Upper lobe of left lung (tissue), 4 donors: Measurements from ENCODE around the gene NBL1.

Experiments
- EP300 ChIP-seq, 4 donors: sonication (generic); formaldehyde crosslinking; IDR thresholded peaks; one replicate each; pipeline ENCODE4 v1.5.1; 2017; ENCODE audit warnings: antibody characterized with exemption in 4 of 4, control low read depth in 2 of 4
- POLR2A ChIP-seq, 4 donors: fragments of 450-650 bp; IDR thresholded peaks; one replicate each; pipeline ENCODE4 v1.5.1; 2016 to 2017; ENCODE audit warnings: antibody characterized with exemption in 4 of 4, mild to moderate bottlenecking in 2 of 4
- POLR2AphosphoS5 ChIP-seq, 2 donors: sonication (generic); formaldehyde crosslinking; IDR thresholded peaks; one replicate each; pipeline ENCODE4 v1.5.1; 2017; ENCODE audit warnings: antibody characterized with exemption in 2 of 2
- TF ChIP-seq, protein P1 (sequence below), 6 experiments: fragments of 450-650 bp in 4 of 6; fragments of 200-600 bp in 2 of 6; sonication (generic) in 2 of 6; IDR thresholded peaks; one replicate each; pipeline ENCODE4 v1.5.1; 2016 to 2019; ENCODE audit warnings: antibody characterized with exemption in 6 of 6

DNA sequence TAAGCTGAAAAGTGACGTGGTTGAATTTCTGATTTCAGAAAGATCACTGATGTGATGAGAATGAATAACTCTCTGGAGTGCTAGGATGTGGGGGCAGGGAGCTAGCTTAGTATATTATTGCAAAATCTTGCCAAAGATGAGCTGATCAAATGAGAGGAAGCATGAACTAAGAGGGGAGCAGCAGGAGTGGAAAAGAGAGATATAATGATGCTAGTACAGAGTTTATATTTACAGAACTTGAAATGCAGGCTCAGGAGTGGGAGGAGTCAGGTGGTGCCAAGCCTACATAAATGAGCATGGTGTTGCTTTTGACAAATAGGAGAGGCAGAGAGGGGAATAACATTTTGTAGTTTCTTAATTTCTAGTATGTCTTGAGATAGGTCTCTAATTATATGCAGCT lies 38.1 kb upstream of the NBL1 start:
- TF ChIP-seq, protein P1, sequence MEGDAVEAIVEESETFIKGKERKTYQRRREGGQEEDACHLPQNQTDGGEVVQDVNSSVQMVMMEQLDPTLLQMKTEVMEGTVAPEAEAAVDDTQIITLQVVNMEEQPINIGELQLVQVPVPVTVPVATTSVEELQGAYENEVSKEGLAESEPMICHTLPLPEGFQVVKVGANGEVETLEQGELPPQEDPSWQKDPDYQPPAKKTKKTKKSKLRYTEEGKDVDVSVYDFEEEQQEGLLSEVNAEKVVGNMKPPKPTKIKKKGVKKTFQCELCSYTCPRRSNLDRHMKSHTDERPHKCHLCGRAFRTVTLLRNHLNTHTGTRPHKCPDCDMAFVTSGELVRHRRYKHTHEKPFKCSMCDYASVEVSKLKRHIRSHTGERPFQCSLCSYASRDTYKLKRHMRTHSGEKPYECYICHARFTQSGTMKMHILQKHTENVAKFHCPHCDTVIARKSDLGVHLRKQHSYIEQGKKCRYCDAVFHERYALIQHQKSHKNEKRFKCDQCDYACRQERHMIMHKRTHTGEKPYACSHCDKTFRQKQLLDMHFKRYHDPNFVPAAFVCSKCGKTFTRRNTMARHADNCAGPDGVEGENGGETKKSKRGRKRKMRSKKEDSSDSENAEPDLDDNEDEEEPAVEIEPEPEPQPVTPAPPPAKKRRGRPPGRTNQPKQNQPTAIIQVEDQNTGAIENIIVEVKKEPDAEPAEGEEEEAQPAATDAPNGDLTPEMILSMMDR (IDR thresholded peaks at IDR 0.05), result no peak
- TF ChIP-seq POLR2A (IDR thresholded peaks at IDR 0.05), result no peak
- no peak for TF ChIP-seq EP300 (IDR thresholded peaks at IDR 0.05)
- no peak for TF ChIP-seq POLR2AphosphoS5 (IDR thresholded peaks at IDR 0.05)
